Measurements from ENCODE around the gene PLEKHM3.

PLEKHM3 gene

DNA sequence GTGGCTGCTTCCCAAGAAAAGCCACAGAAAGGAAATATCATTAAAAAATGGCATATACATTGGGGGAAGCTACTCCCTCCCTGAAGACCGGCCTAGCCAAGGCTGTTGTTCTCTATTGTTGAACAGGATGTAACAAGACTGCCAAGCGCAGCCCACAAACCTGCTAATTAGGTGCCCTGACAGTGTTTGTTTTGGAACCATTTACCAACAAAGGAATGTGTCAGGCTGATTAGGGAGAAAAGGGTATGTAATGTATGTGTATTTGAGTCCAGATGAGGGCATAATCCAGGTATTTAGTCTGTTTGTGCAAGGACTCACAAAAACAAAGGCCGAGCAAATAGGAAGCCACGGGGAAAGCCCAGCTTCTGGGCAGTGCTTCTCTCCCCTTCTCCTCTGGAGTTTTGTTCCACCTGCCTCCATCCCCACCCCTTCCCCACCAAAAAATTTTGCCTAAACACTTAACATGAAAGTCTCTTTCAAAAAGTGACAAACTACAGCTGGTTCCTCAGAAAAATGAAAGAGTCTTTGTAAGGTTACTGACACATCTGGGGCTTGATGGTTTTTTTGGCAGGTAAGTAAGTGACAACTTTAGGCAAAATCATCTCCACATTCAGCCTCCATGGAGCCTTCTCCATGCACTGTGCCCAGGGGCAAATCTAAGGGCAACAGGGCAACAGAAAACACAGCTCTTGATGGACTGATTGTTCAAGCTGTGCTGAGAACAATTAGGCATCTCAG is 177.4 kb downstream of the PLEKHM3 start:
- peak; percentile 28 for DNase-seq

DNA sequence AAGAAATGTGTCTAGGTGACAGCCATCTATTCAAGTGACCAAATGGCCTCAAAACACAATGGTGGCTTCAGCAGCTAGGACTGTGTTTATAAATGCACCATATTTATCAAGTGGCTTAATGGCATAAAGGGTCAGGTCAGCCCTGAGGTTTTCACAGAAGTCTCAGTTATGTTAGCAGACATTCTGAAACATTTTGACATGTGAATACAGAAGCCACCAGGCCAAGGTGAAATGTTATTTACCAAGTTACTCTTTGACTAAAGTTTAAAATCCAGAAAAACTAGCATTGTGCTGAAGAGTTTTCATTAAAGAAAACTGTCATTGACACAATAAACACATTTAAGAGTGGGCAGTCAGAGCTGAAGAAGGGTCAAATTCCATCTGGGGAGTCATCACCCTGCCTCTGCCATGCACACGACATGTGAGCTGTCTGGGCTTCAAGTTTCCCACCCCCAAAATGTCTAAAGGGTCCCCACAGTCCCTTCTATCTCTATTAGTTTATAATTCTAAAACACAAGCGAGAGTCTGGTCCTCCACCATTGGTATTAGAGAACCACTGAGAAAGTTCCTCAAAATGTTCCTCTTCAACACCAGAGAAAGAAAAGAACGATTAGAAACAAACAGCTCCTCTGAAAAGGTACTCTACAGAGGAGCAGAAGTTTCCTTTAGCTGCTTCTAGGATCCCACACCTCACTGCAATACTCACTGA is 178.1 kb downstream of the PLEKHM3 start:
- DNase-seq = no peak

DNA sequence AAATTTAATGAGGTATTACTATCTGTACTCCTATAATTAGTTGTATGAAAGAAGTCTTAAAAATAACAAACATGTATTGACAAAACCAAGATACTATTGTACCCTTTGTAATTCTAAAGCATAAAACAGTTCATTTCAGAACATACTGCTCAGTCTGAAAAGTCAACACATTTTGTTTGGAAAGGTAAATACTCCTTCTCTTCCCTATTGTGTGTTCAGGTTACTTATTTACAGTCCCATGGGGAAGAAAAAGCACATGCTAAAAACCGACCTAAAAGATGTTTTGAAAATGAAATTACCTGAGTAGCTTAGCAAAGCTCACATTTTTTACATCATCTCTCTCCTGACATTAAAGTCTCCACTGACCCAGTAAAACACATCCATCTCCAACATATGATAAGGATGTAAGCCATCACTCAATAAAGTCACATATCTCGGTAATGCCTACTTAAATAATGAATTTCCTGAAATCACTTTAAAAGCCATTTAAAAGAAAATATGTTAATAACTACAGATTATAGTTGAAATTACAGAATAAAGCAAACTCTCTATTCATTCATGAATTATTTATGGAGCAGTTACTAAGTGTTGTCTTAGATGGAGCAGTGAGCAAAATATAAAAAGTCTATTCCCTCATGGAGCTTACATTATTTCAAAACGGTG is 180.0 kb downstream of the PLEKHM3 start:
- no peak for DNase-seq

DNA sequence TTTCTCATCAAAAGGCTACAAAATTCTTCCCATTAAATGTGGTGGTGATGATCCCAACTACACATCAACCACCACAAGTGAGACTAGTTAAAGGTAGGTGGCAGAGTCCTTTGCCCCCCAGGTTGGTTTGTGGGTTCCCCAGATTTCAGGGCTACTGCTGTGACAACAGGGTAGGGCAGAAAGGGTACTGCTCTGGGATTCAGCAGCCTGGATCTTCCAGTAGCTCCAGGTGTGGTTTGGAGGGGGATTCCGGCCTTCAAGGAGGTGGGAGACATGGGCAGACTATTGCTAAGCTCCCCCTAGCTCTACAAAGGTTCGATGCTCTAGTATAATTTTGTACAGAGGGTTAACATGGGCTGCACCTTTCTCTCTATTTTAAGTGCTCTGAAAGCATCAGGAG is 180.7 kb downstream of the PLEKHM3 start:
- no peak for DNase-seq

DNA sequence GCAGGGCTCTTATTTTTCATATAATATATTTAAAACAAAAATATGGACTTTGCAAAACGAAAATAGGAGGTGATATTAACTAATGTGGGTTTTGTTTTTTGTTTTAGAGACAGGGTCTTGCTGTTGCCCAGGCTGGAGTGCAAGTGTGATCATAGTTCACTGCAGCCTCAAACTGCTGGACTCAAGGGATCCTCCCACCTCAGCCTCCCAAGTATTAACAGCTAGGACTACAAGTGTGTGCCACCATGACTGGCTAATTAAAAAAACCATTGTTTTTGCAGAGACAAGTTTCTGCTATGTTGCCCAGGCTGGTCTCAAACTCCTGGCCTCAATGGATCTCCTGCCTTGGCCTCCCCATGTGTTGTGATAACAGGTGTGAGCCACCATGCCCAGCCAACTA is 185.2 kb downstream of the PLEKHM3 start:
- no peak for DNase-seq

DNA sequence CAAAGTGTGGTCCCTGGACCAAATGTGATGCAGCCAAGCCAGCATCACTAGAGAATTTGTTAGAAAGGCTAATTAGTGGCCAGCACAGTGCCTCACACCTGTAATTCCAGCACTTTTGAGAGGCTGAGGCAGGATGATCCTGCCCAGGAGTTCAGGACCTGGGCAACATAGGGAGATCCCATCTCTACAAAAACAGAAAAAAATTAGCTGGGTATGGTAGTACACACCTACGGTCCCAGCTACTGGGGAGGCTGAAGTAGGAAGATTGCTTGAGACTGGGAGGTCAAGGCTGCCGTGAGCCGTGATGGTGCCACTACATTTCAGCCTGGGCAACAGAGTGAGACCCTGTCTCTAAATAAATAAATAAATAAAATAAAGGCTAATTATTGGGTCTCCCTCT is 185.8 kb downstream of the PLEKHM3 start:
- no peak for DNase-seq

DNA sequence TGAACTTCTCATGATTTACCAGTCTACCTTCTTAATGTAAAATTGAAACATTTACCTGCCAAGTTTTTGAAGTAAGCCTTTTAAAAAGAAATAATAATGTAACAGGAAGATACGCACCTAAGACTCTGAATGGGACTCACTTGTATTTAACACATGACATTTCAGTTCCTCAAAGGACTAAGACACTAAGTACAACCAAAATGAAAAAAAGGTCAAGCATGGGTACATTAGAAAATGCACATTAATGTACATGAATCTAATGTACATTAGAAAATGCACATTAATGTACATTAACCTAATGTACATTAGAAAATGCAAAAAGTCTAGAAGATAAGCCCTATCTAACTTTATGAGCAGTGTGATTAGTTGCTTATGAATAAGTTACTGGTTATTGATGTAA is 186.3 kb downstream of the PLEKHM3 start:
- DNase-seq = no peak

DNA sequence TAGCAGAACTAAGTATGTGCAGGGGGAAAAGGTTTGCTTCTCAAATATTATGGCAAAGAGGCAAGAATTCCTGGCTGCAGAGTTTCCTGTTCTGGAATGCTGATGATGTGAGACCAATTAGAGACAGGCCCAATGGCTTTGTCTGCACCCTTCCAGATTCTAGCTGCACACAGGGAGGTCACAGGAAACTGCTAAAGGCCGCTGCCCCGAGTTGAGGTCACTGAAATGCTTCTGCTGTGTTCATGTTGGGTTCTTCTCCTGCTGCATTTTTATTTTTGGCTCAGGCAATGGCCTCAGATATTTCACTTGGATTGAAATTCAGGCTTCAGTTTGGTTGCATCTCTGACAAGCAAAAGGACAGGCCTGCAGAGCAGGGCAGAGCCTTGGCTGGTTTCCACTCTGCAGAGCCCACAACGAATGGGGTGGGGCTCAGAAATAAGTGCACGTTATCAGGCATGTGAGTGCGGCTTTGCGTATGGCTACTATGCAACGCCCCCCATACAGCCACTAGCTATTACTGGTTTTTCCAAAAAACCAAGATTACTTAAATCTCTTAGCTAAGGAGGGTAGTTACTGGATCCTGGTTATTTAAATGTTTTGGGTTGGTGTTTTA is 188.7 kb downstream of the PLEKHM3 start:
- no peak for DNase-seq

DNA sequence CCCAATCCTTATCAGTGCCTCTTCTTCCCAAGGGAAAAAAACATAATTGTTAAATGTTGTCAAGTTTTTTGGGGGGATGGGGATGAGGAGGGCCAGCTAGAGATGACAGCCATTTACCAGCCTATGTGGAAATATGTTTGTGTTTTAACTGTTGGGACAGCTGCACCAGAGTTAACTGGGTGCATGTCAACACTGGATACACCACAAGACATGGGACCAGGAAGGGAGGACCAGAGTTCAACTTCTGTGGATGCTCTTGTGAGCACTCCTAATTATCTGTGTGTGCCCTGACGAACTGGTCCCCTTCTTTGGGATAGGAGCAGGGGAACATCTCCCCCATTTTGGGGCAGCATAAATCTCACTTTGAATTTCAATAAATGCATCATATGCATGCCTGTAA is 189.5 kb downstream of the PLEKHM3 start:
- no peak for DNase-seq

DNA sequence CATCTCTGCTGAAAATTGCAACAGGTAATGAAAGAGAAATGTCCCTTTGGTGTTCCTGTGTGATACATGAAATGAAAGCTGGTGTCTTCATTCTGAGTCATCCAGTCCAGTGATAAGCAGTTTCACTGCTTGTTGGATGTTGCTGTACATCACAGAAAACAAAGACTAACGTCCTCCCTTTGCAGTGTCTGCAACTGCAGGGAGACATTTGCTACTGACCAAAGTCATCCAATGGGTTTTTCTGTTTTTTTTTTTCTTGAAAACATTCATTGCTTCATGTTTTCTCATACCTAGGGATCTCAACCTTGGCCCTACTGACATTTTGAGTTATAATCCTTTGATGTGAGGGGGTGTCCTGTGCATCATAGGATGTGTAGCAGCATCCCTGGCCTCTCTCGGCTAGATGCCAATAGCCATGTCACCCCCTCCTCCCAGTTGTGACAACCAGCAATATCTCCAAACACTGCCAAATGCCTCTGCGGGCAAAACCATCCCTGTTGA is 192.0 kb downstream of the PLEKHM3 start:
- no peak for DNase-seq

DNA sequence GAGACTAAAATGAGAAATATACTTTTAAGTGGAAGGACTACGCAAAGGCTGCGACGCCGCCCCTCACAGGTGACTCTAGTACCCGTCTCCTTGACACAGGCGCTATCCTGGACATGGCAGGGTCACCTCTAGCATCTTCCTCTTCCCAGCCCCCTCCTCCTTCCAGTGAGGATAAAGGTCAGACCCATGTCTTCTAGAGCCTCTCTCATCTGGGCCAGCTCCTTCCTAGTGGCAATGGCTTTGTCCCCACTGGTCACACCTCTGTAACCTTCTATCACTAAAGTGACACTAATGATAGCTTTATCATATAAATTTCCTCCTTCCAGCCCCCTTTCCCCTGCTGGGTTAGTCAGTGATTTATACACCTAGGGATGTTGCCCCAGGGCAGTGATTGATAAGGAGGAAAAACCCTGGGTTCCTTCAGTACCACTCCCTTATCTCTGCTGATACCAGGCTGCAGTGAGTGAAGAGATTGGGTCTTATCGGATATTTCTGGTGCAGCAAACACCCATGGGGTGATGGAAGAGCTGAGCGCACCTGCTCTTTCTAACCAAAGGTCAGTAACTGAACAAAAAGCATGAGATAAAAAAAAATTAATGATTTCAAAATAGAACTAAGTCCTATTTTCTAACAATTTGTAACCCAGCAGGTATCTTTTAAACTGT is 193.6 kb downstream of the PLEKHM3 start:
- no peak for DNase-seq

DNA sequence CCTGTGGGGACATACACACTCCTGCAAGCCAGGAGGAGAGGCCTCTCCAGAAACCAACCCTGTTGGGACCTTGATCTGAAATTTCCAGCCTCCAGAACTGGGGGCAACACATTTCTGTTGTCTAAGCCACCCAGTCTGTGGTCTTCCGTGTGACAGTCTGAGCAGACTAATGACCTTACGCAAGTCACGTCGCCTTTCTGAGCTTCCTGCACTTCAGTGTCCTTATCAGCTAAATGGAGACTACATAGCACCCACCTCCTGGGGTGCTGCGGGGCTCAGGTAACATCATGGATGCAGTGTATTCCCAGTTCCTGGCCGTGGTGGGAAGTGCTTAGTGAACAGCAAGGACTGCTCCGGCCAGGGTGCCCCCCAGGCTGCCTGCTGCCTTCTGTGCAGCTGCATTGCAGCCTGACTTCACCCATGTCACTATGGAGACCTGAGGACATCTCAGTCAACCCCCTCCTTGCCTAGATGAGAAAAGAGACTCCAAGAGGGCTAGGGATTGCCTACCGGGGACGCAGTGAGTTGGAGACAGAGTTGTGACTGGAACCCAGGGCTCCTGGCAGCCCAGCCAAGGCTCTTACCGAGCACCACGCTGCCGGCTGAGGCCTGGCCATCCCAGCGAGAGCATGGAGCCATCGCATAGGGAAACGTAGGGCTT is 194.4 kb downstream of the PLEKHM3 start:
- no peak for DNase-seq

DNA sequence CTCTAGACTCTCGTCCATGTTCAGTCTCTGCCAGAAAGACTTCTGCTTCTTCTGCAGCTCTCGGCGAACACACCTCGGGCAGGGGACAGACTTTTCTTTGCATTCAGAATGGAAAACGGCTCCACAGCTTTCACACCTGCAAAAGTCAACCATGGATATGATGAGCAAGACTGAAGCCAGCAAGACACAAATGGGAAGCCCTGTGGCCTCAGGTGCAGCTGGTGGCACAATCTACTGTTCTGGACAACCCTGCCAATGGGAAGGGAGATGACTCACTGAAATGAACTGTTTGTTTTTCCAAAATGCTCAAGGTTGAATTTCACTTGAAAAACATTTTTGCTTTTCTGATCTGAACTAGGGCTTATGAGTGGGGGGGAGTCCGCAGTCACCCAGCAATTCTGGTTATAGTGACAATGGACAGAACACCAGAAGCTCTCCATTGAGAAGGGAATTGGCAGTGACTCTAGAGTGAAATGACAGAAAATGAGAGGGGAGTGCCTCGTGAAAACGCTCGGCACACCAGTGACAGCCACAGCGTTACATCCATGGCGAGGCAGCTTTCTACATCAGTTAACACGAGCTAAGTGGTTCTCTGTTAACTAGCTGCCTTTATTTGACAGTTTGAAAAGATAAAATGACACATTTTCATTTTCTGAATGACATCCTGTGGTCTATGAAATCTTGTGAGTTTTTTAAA is 196.8 kb downstream of the PLEKHM3 start:
- DNase-seq = no peak

DNA sequence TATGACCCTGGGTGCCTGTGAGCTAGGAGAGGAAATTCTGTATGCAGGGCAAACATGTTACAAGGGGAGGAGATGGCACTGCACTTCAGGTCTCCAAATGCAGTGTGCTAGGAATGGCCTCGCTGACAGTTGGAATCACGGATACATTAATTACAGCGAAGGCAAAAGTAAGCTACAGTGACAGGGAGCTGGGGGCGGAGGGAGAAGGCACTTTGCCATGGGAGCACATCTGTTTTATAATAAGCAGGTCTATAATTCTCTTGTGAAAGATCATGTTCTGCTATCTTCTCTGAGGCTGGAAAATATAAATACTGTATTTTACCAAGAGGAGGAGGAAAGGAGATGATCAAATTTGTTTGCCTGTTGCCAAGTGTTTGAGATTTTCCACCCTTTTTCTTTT is 199.3 kb downstream of the PLEKHM3 start:
- no peak for DNase-seq

DNA sequence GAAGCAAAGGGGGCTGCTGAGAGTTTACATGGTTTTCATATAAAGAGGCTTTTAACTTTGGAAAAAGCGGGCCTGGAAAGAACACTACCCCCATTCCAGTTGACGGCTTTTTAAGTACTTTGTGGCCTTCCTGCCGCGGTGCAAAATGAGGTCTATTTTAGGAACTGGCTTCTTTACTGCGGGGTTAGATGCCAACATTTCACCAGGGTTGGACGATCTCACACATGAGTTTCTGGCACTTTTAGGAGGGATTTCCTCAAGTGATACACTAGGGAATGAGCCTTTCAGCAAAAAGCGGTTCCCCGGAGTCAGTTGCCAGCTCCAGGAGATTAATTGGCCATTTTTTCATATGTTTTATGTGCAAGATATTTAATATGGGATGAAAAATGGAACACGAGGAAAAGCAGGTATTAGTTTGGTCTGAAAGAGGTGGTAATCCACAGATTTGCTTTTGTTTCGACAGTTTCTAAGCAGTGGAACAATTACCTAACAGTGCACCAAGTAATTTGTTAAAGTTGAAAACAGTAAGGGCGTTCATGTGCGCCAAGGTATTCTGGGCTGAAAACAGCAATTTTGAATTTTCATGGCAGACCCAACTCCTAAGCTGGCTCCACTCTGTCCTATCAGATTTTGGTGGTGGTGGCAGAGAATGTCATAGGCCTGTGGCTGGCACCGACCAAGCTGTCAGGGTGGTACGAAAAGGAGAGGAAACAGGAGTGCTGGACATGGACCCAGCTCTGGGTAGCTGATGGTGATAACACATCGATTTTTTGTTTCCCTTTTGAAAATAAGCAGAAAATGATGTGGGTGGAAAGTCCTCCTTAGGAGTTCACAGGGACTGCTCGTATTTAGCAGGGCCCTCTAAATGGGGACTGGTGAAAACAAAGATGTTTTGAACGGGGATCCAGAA is 200.0 kb downstream of the PLEKHM3 start:
- no peak for DNase-seq

DNA sequence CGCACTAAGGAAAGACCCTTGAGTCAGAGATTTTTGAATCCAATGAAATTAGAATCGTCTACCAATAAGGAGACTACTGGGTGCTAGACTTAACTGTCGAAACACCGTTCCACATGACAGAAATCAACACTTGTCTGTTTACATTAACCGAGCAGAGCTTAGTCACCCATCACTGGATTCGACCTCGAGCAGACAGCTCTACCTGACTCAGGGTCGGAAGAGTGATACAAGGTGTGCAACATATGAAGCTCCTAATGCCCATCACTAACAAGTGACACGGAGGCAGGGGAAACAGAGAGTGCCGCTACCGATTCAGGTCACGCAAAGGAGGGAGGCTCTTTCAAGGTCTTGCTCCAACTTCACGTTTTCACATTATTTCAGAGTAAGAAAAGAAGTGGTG is 201.5 kb downstream of the PLEKHM3 start:
- no peak for DNase-seq

DNA sequence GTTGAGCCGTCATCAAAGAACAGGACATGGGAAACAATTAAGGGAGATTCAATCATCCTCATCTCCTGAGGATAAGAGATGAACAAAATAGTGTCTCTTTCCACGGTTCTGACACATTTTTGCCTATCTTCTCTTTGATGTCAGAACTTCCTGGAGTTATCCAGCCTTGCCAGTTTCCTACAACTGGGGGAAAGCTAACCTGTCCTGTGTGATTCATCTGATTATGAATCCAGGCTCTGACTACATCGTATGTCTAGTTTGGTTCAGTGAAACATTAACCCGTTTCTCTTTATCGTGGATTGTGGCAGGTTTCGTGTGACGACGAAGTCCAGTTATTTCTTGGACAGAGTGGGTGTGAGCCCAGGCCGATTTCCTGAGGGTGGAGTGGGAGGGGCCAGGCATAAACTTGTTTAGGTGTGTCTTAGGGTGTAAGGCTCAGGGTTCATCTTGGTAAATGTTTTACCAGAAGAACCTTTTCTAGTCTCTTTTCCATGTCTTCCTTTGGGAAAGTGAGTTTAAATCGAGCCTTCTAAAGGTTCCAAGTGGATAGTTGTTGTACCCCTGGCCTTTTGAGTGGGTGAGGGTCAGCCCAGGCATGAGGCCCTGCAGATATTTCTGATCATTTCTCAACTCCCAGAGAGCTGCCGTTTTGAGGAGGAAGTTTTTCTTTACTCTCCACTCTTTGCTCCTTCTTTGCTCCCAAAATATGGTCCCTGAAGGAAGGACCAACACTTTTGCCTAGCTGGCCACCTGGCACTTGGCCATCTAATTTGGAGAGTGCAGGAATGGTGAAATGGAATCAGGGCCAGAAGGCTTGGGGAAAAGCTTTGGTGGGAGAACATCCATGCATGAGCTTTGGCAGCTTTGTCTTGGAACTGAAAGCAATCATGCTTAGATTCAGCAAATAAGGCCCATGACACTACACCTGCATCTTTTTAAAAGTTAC is 205.2 kb downstream of the PLEKHM3 start:
- no peak for DNase-seq

DNA sequence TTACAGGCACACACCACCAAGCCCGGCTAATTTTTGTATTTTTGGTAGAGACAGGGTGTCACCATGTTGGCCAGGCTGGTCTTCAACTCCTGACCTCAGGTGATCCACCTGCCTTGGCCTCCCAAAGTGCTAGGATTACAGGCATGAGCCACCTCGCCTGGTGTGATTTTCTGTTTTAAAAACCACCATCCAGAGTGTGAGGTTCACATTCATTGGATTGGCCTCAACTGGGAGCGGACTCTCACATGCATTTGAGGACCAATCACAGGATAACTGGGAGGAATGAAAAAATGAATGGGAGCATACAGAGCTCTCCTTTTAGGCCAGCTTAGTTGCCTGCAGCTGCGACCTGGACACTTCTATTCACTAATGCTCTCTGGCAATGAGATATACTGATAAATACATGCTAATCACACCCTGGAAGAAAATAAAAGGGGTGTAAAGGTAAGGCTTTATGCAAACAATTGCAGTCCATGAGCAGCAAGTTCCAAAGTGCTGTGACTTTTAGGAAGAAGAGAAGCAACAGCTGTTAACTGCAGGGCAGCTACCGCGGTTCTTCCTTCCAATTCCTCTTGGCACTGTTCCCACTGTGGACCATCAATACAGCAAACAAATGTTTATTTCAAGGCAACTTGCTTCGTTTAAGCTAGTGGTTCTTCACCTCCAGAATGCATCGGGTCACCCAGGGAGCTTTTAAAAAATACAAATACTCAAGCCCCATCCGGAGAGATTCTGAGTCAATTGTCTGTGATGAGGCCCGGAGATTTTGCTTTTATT is 206.1 kb downstream of the PLEKHM3 start:
- no peak for DNase-seq

DNA sequence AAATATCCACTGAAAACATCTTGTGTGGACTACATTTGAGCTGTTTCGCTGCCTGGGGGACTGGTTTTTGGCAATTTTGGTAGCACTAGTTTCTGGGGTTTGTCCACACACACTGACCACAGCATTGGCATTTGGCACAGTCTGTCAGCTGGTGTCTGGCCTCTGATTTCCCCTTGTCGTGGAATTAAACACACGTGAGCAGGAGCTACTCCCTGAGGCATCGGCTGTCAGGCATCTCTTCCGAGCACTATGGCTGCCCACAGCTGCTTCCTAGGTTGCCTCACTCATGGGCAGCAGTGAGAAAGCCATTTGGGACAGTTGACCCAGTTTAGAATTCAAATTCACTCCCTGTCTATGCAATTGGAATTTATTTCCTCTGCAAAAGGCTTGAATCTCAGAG is 208.8 kb downstream of the PLEKHM3 start:
- DNase-seq = no peak

All from KG1 (cell line).